ENCODE measurements around the gene SLC66A2.
"Not testable (repeated sequence)": the region's sequence is repeated elsewhere in the genome, so short reads cannot be mapped to it uniquely, and the experiment has no call there.

SLC66A2 gene

DNA sequence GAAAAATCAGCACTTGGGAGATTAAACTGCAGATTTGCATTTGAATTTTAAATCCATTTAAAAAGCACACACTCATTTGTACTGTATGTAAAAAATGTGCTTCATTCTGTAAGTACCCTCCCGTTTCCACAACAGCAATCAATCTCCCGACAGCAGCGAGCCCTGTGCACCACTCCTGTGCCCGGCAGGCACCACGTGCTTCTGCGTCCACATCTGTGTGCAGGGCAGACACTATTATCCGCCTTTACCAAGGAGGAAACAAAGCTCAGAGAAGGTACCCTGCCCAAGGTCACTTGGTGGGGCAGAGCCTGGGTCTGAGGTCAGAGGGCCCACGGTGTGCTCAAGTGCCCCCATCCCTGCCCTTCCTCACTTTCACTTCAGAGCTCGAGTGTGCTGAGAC is 20.5 kb upstream of the SLC66A2 start:
- no peak overlapping the region for H3K27ac ChIP-seq
- no peak overlapping the region for H3K4me3 ChIP-seq

DNA sequence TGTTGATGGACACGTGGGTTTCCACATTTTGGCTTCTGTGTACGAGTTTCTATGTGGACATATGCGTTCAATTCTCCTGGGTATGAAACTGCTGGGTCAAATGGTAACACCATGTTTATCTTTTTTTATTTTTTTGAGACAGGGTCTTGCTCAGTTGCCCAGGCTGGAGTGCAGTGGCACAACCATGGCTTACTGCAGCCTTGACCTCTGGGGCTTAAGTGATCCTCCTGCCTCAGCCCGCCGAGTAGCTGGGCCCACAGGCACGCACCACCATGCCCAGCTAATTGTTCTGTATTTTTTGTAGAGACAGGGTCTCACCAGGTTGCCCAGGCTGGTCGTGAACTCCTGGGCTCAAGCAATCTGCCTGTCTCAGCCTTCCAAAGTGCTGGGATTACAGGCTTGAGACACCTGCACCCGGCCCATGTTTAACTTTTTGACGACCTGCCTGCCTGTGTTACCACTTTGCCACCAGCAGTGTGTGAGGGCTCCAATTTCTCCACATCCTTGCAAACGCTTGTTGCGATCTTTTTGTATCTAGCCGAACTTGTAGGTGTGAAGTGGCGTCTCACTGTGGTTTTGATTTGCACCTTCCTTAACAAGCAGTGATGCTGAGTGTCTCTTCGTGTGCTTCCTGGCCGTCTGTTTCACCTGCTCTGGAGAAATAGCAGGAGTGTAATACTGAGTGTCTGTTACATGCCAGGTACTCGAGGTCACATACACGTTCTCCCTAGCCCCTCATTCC is 19.9 kb upstream of the SLC66A2 start:
- Histone ChIP-seq H3K4me3 (no peak overlapping the region), H3K27ac (no peak overlapping the region)

DNA sequence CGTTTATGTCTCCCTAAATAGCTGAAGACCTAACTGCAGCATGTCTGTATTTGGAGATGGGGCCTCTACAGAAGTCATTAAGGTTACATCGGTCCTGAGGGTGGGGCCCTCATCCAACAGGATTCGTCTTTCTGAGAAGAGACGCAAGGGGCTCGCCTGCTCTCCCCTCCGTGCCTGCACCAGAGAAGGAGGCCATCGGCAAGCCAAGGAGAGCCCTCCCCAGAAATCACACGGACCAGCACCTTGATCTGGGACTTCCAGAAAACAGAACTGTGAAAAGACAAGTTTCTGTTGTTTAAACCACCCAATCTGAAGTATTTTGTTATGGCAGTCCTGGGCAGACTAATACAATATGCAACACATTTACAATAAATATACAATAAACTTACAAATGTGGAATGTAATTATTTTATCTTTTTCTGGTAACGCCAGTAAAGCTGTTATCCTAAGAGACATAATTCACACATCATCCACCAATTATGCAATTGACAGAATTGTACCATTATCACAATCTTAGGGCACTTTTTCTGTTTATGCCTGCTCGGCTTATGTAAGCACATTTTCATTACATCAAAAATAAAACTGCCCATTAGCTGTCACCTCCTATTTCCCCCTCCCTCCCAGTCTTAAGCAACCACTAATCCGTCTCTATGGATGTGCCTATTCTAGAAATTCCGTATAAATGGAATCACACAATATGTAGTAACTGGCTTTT is 19.1 kb upstream of the SLC66A2 start:
- no peak overlapping the region for H3K27ac ChIP-seq
- H3K4me3 ChIP-seq = no peak overlapping the region

DNA sequence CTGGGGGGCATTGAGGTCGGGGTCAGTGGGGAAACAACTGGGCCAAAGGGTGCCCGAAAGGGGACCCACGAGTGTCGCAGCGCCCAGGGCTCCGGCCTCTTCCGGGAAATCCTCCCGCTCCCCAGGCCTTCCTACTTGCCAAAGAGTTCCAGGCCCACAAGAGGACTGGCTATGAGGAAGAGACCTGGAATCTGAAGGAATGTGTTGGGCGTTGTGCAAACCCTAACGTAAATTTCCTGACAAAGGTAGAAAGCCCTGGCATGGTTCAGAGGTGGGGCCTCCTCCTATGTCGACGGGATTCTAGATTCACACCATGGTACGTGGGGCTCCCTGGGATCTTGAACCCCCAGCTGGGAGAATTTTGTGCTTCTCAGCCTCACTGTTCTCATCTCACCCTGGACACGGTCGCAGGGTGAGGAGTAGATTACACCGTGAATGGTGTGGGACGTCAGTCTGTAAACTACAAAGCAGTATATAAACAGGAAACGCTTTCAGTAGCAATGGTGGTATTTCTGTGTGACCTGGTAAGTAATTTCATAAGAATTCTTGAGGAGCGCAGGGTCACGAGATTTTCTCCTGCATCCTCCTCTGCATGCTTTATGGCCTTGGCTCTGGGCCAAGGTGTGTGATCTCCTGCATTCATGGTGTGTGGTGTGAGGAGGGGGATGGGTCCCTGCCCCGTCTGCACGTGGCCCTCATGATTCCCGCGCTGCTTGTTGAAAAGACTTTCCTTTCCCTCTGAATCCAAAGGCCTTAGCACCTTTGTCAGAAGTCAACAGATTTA is 13.9 kb upstream of the SLC66A2 start:
- Histone ChIP-seq H3K27ac (peak overlapping the region; percentile 57 to 96 (median 88)), H3K4me3 (peak overlapping the region; percentile 41 to 70 (median 55))

DNA sequence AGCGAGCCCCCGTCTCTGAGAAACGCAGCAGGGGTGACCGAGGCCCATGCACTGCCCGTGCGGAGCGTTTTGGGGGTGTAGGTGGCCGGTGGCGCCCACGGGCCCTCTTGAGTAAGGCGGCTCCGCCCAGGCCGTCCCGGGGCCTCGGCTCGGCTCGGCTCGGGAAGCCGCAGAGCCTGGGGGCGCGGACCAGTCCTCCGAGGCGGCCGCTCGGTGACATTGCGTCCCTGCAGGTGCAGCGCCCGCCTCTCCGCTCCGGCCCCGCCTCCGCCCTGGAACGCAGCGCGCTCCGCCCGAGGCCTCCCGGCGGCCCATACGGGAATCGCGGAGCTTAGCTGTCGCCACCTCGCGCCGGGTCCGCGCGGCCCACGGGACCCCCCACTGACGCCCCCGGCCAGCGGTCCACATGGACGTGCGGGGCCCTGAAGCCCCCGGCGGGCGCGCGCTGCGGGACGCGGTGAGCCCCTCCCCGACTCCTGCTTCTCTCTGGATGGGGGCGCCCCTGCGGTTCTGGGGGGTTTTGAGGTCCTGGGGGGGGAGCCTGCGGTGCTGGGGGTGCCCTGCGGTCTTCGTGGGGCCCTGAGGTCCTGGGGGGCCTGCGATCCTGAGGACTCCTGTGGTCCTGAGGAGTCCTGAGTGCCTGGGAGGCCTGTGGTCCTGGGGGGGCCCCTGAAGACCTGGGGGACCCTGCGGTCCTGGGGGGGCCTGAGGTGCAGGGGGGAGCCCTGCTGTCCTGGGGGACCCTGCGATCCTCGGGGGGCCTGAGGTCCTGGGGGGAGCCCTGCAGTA is 13.1 kb upstream of the SLC66A2 start, which contains the start of gene HSBP1L1:
Gene HSBP1L1 (plus strand): TSS at position 314 of the 789 bp plus-strand sequence. CDS start 93 bp downstream, at position 407.
- Histone ChIP-seq H3K4me3 (peak within 1 kb of the TSS; percentile 41 to 70 (median 55)), H3K27ac (peak within 1 kb of the TSS; percentile 57 to 96 (median 88))

DNA sequence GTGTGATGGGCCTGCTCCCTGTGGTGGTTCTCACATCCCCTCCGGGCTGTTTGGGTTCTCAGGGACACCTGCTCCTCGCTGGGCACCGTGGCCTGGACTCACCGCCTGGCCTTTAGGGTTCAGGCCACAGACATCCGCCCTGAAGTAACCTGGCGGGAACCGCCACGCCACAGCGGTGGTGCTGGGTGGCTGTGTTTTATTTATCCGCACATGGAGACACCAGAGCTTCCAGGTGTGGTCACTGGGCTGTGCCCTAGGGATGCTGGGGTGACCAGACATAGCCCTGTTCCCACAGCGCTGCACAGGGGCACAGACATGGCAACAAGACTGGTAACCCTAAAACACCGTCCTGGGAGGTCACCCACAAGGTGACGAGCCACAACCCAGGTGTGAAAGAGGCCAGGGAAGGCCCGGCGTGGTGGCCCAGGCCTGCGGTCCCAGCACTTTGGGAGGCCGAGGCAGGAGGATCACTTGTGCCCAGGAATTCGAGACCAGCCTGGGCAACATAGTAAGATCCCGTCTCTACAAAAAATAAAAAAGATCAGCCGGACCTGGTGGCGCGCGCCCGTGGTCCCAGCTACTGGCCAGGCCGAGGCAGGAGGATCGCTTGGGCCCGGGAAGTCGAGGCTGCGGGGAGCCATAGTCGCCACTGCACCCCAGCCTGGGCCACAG is 12.3 kb upstream of the SLC66A2 start:
- Histone ChIP-seq H3K4me3 (peak overlapping the region; percentile 41 to 70 (median 55)), H3K27ac (peak overlapping the region in 18 of 21 experiments; percentile 77 to 96 (median 88))

DNA sequence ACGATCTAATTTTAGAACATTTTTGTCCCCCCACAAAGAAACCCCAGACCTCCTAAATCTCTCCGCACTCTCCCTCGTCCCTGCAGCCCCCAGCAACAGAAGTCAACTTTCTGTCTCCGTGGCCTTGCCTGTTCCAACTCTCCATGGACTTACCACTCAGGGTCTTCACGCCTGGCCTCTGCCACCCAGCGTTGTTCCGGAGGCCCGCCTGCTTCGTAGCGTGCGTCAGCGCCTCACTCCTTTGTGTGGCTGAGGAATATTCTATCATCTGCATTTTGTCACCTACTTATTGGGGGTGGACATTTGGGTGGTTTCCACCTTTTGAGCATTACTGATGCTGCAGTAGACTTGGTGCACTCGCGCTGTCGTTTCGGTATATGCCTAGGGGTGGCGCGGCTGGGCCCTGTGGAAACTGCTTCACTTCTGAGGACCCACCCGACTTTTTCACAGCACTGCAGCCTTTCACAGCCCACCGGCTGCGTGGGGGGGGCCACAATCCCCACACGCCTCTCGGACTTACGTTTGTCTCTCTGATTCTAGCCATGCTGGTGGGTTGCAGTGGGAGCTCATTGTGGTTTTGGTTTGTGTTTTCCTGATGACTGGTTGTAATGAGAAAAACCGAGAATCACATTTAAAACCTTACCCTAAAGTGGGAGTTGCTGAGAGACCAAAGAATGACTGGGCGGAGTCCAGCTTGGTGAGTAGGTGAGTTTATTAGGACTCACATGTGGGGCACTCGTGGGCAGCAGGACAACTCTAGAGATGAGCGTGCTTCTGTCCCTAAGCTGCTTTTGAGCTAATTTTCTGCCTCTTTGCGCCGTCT is 11.6 kb upstream of the SLC66A2 start:
- Histone ChIP-seq H3K4me3 (peak overlapping the region in 1 of 7 experiments; percentile 52), H3K27ac (peak overlapping the region in 14 of 21 experiments; percentile 8 to 93 (median 74))

DNA sequence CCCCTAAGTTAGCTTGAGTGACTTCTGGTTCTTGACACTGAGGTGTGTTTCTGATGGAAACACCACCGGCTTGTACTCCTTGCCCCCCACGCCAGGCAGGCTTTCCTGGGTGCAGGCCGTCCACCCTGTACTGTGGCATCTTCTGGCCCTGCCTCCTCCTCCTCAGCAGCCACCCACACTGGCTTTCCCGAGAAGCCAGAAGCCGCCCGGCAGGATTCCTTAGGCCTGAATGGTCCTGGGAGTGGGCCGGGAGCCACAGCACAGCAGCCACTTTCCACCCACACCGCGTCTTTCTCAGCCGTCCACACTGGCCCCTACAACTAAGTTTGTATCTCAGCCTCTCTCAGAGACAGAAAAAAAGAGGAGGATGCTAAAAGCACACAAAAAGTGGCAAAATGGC is 10.9 kb upstream of the SLC66A2 start:
- H3K27ac ChIP-seq = peak overlapping the region in 18 of 21 experiments; percentile 0 to 89 (median 50)
- H3K4me3 ChIP-seq = no peak overlapping the region

DNA sequence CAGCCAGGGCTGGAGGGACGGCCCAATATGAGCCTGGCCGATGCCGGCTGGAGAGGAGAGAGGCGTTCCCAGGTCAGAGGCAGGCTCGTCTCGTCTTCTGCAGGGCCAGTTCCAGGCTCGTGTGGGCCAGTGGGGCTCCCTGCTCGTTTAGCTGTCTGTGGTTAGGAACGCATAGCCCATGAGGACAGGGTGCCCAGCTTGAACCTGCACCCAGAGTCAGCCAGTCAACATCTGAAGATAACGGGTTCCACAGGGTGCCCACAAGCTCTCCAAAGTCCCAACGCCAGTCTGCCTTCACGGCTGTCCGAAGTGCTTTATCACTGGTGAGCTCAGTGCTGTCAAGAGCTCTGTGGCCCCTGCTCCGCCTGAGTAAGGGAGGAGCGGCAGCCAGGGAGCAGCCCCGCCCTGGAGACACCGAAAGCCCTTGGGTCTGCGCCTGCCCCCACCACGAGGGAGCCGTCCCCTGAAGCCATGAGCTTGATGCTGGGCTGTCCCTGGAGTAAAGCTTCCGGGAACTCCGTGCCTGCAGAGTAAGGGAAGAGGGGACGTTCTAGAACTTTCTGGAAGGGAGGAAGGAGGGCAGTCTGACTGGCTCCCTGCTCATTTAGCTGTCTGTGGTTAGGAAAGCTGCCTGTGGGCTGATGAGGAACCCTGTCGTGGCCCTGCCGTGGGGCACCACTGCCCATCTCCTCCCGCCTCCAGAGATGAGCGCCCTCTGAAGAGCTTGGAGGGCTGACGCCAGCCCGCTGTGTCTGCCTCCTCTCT is 10.3 kb upstream of the SLC66A2 start:
- H3K27ac ChIP-seq = peak overlapping the region in 19 of 21 experiments; percentile 0 to 88 (median 49)
- H3K4me3 ChIP-seq = no peak overlapping the region

DNA sequence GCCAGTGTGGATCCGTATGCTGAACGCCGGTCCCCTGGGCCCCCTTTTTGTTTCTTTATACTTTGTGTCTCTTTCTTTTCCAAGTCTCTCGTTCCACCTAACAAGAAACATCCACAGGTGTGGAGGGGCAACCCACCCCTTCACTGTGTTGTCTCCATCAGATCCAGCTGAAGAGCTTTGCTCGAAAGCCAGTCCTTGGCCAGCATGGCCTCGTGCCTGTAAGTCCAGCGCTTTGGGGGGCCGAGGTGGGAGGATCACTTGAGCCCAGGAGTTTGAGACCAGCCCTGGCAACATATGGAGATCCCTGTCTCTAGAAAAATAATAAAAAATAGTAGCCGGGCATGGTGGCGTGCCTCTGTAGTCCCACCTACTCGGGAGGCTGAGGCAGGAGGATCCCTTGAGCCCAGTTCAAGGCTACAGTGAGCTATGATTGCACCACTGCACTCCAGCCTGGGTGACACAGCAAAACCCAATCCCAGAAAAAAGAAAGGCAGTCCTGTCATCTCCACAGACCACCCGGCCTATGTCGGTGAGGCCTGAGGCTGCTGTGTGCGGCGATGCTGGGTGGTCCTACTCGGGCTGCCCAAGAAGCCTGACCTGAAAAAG is 9.6 kb upstream of the SLC66A2 start:
- peak overlapping the region in 16 of 21 experiments; percentile 0 to 88 (median 50) for H3K27ac ChIP-seq
- no peak overlapping the region for H3K4me3 ChIP-seq

DNA sequence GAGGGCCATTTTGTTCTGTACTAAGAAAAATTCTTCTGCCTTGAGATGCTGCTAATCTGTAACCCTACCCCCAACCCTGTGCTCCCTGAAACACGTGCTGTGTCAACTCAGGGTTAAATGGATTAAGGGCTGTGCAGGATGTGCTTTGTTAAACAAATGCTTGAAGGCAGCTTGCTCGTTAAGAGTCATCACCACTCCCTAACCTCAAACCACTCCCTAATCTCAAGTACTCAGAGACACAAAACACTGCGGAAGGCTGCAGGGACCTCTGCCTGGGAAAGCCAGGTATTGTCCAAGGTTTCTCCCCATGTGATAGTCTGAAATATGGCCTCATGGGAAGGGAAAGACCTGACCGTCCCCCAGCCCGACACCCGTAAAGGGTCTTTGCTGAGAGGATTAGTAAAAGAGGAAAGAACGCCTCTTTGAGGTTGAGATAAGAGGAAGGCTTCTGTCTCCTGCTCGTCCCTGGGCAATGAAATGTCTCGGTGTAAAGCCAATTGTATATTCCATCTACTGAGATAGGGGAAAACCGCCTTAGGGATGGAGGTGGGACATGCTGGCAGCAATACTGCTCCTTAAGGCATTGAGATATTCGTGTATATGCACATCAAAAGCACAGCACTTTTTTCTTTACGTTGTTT is 8.8 kb upstream of the SLC66A2 start:
- H3K27ac ChIP-seq = peak overlapping the region in 8 of 21 experiments; percentile 26 to 88 (median 66)
- H3K4me3 ChIP-seq = not testable (repeated sequence)

DNA sequence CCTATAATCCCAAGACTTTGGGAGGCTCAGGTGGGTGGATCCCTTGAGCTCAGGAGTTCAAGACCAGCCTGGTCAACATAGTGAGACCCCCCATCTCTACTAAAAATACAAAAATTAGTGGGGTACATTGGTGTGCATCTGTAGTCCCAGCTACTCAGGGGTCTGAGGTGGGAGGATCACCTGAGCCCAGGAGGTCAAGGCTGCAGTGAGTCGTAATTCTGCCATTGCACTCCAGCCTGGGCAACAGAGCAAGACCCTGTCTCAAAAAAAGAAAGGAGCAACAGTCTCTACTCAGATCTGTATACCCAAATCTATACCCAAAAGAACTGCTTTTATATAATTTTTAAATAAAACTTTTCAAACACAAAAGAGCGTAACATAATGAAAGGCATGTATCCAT is 7.5 kb upstream of the SLC66A2 start:
- no peak overlapping the region for H3K4me3 ChIP-seq
- H3K27ac ChIP-seq = no peak overlapping the region

DNA sequence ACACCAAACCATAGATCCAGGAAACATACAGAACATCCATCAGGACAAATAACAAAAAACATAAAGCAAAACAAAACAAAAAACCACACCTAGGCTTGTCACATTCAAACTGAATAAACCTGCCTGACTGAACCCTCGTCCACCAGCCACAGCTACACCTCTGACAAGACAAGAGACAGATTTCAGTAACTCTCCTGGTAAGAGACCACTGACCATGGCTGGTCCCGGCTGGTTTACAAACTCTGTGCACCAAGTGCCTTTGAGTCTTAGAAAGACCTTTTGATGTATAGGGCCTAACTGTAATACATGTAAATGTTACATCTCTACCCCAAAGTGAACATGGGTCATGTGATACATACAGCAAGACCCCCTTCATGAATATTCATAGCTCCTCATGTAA is 4.8 kb upstream of the SLC66A2 start:
- H3K27ac ChIP-seq = peak overlapping the region in 2 of 21 experiments; percentile 16 to 19
- H3K4me3 ChIP-seq = no peak overlapping the region

DNA sequence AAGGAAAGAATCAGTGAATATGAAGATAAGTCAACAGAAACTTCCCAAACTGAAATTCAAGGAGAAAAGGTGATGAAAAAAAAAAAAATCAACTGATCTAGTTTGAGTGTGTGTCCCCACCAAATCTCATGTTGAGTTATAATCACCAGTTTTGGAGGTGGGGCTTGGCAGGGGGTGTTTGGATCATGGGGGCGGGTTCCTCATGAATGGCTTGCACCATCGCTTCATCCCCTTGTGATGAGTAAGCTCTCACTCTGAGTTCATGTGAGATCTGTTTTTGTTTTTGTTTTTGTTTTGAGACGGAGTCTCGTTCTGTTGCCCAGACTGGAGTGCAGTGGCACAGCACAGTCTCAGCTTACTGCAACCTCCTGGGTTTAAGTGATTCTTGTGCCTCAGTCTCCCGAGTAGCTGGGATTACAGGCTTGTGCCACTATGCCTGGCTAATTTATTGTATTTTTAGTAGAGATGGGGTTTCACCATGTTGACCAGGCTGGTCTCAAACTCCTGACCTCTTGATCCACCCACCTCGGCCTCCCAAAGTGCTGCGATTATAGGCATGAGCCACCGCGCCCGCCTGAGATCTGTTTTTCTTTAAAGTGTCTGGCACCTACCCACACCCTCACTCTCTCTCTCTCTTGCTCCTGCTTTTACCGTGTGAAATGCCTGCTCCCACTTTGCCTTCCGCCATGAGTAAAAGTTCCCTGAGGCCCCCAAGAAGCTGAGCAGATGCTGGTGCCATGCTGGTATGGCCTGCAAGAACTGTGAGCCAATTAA is 4.0 kb upstream of the SLC66A2 start:
- no peak overlapping the region for H3K4me3 ChIP-seq
- peak overlapping the region in 5 of 21 experiments; percentile 14 to 32 (median 23) for H3K27ac ChIP-seq

DNA sequence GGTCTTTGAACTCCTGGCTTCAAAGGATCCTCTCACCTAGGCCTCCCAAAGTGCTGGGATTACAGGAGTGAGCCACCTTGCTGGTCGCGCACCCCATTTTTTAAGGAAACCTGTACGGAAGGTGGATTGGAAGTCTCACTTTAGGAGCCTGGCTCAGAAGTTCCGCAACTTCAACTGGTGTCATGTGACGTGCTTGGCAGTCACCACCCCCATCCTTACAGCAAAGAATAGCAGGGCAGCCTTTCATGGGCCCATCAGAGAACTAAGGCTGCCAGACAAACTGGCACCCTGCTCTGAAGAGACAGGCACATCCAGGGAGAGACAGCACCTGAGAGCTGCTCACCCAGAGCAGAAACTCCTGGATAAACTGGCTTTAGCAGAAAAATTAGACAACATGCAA is 3.3 kb upstream of the SLC66A2 start:
- no peak overlapping the region for H3K4me3 ChIP-seq
- peak overlapping the region in 6 of 21 experiments; percentile 0 to 39 (median 24) for H3K27ac ChIP-seq
